H1 (cell line): ENCODE measurements around the gene SRSF6. TPM values are rescaled to one million over a fixed set of nuclear protein-coding genes. Genes with fewer than 3 reads are reported as not detected.

Experiments used
- CTCF ChIA-PET: fragments of 300-600 bp; sonication (Branson Sonifier 250); formaldehyde crosslinking; loops from one replicate; lab custom pipeline; 2021; ENCODE audit not compliant: partially characterized antibody; lab: Charles Lee
- POLR2A ChIA-PET: fragments of 300-600 bp; sonication (Branson Sonifier 250); formaldehyde crosslinking; loops from one replicate; lab custom pipeline; 2021; ENCODE audit warnings: inconsistent platforms; ENCODE audit not compliant: partially characterized antibody; lab: Charles Lee
- DNase-seq, 2 experiments: peaks; one replicate each; pipeline versions ENCODE4 v3.0.0 to v3.0.0-alpha.2; 2010 to 2022; ENCODE audit warnings: low spot score in 2 of 2, low read depth in 1 of 2, mixed read lengths in 1 of 2
- FAIRE-seq: peaks from 2 replicates; lab custom pipeline; 2011; peaks lifted over from hg19 to GRCh38; lab: Jason Lieb, UNC
- H2AFZ ChIP-seq: 2 replicates; pipeline ENCODE4 v1.8.1; 2012; ENCODE audit warnings: low read length, inconsistent platforms
- H2AK5ac ChIP-seq: 2 replicates; pipeline ENCODE4 v1.6.1; 2013; ENCODE audit warnings: low read depth, low read length
- H2BK120ac ChIP-seq: replicated peaks from 2 replicates; pipeline ENCODE3; 2013; ENCODE audit warnings: low read depth, low read length, inconsistent platforms
- H2BK12ac ChIP-seq: 2 replicates; pipeline ENCODE4 v1.6.1; 2013; ENCODE audit warnings: low read depth, low read length
- H2BK15ac ChIP-seq: 2 replicates; pipeline ENCODE4 v1.6.1; 2013; ENCODE audit warnings: low read length
- H2BK20ac ChIP-seq: 2 replicates; pipeline ENCODE4 v1.6.1; 2013; ENCODE audit warnings: low read length
- H2BK5ac ChIP-seq: 2 replicates; pipeline ENCODE4 v1.6.1; 2013; ENCODE audit warnings: low read depth, low read length
- H3K14ac ChIP-seq: 2 replicates; pipeline ENCODE4 v1.6.1; 2013; ENCODE audit warnings: inconsistent platforms; ENCODE audit not compliant: insufficient read length
- H3K18ac ChIP-seq: 2 replicates; pipeline ENCODE4 v1.6.1; 2013; ENCODE audit warnings: low read length; ENCODE audit errors: extremely low read depth
- H3K23ac ChIP-seq: 2 replicates; pipeline ENCODE4 v1.6.1; 2013; ENCODE audit warnings: inconsistent platforms; ENCODE audit not compliant: insufficient read length
- H3K23me2 ChIP-seq: 2 replicates; pipeline ENCODE4 v1.6.1; 2013; ENCODE audit warnings: low read depth, low read length
- H3K27ac ChIP-seq: 2 replicates; pipeline ENCODE4 v1.6.1; 2011; ENCODE audit warnings: low read depth, low read length, inconsistent platforms
- H3K27me3 ChIP-seq, 4 experiments: replicated peaks in 1 of 4; 1 replicate in 1 of 4; 2 replicates in 3 of 4; pipeline versions ENCODE4 v1.6.1 to v1.8.1; 2011 to 2013; ENCODE audit warnings: low read length in 3 of 4, mild to moderate bottlenecking in 3 of 4, inconsistent platforms in 2 of 4, mixed read lengths in 2 of 4, moderate library complexity in 1 of 4; ENCODE audit not compliant: control insufficient read depth in 3 of 4, insufficient read depth in 3 of 4; ENCODE audit errors: extremely low read depth in 1 of 4
- H3K36me3 ChIP-seq, 4 experiments: 2 replicates each; pipeline versions ENCODE4 v1.6.1 to v1.8.1; 2011 to 2013; ENCODE audit warnings: mild to moderate bottlenecking in 4 of 4, low read length in 3 of 4, moderate library complexity in 2 of 4, control low read depth in 1 of 4, inconsistent platforms in 1 of 4; ENCODE audit not compliant: insufficient read depth in 4 of 4, control insufficient read depth in 2 of 4
- H3K4ac ChIP-seq: replicated peaks from 2 replicates; pipeline ENCODE3; 2013; ENCODE audit warnings: low read length, low read depth, mixed read lengths, inconsistent platforms; ENCODE audit not compliant: insufficient read length
- H3K4me1 ChIP-seq, 4 experiments: replicated peaks in 1 of 4; 1 replicate in 1 of 4; 2 replicates in 3 of 4; pipeline versions ENCODE4 v1.6.1 to v1.8.1; 2011 to 2013; ENCODE audit warnings: low read length in 3 of 4, inconsistent platforms in 2 of 4, mixed read lengths in 1 of 4; ENCODE audit not compliant: insufficient read depth in 4 of 4, control insufficient read depth in 3 of 4
- H3K4me2 ChIP-seq, 2 experiments: 2 replicates each; pipeline versions ENCODE4 v1.6.1 to v1.8.1; 2011 to 2013; ENCODE audit warnings: low read depth in 2 of 2, low read length in 2 of 2, control low read depth in 1 of 2, inconsistent platforms in 1 of 2, mild to moderate bottlenecking in 1 of 2; ENCODE audit not compliant: insufficient read depth in 1 of 2
- H3K4me3 ChIP-seq, 4 experiments: fragments of 200-600, 300-600 bp in 1 of 4; sonication (generic), shearing (Covaris generic), sonication (Bioruptor Twin) in 1 of 4; 2 replicates each; pipeline versions ENCODE4 v1.5.1 to v1.8.1; 2011 to 2016; ENCODE audit warnings: low read length in 4 of 4, low read depth in 3 of 4, control low read depth in 2 of 4, inconsistent platforms in 2 of 4, mild to moderate bottlenecking in 2 of 4, mixed read lengths in 1 of 4, moderate library complexity in 1 of 4; ENCODE audit not compliant: insufficient read depth in 2 of 4; ENCODE audit errors: extremely low read depth in 1 of 4
- H3K56ac ChIP-seq: replicated peaks from 2 replicates; pipeline ENCODE3; 2013; ENCODE audit warnings: low read depth, mild to moderate bottlenecking, mixed read lengths, low read length, inconsistent platforms; ENCODE audit not compliant: insufficient read length
- H3K79me1 ChIP-seq: 2 replicates; pipeline ENCODE4 v1.6.1; 2013; ENCODE audit warnings: low read depth, low read length, control low read depth
- H3K79me2 ChIP-seq, 2 experiments: 2 replicates each; pipeline versions ENCODE4 v1.6.1 to v1.8.1; 2012 to 2013; ENCODE audit warnings: low read length in 2 of 2, mild to moderate bottlenecking in 2 of 2, inconsistent platforms in 1 of 2; ENCODE audit not compliant: insufficient read depth in 2 of 2, control insufficient read depth in 1 of 2
- H3K9ac ChIP-seq, 4 experiments: replicated peaks in 1 of 4; 1 replicate in 1 of 4; 2 replicates in 3 of 4; pipeline versions ENCODE4 v1.6.1 to v1.8.1; 2011 to 2013; ENCODE audit warnings: low read depth in 3 of 4, low read length in 3 of 4, control low read depth in 2 of 4, mild to moderate bottlenecking in 2 of 4, moderate library complexity in 2 of 4, inconsistent platforms in 1 of 4; ENCODE audit errors: extremely low read depth in 1 of 4
- H3K9me3 ChIP-seq, 2 experiments: 2 replicates each; pipeline versions ENCODE4 v1.6.1 to v1.8.1; 2012 to 2013; ENCODE audit warnings: mild to moderate bottlenecking in 2 of 2, moderate library complexity in 2 of 2, control low read depth in 1 of 2, inconsistent platforms in 1 of 2, low read depth in 1 of 2, low read length in 1 of 2, mixed read lengths in 1 of 2; ENCODE audit not compliant: insufficient read depth in 2 of 2
- H4K20me1 ChIP-seq, 2 experiments: replicated peaks in 1 of 2; 2 replicates each; pipeline versions ENCODE3 to v1.8.1; 2011 to 2013; ENCODE audit warnings: inconsistent platforms in 2 of 2, low read length in 2 of 2, mild to moderate bottlenecking in 1 of 2; ENCODE audit not compliant: insufficient read depth in 2 of 2, control insufficient read depth in 1 of 2
- H4K5ac ChIP-seq: 2 replicates; pipeline ENCODE4 v1.6.1; 2013; ENCODE audit warnings: low read length, low read depth, mixed read lengths, inconsistent platforms; ENCODE audit not compliant: insufficient read length
- H4K8ac ChIP-seq: 2 replicates; pipeline ENCODE4 v1.8.0; 2013; ENCODE audit warnings: mild to moderate bottlenecking, moderate library complexity, low read length, inconsistent platforms; ENCODE audit not compliant: insufficient read depth; ENCODE audit errors: extremely low read depth
- H4K91ac ChIP-seq: replicated peaks from 2 replicates; pipeline ENCODE3; 2013; ENCODE audit warnings: low read length, mixed read lengths, inconsistent platforms; ENCODE audit not compliant: insufficient read length
- ASH2L ChIP-seq: fragments of 200-600, 300-600 bp; sonication (generic); IDR thresholded peaks from one replicate; pipeline ENCODE4 v1.7.1; 2017; ENCODE audit warnings: low read length
- CHD2 ChIP-seq: IDR thresholded peaks from 2 replicates; pipeline ENCODE4 v1.6.1; 2012; ENCODE audit warnings: low read length, improper control_type of control experiment
- EGR1 ChIP-seq: IDR thresholded peaks from 2 replicates; pipeline ENCODE4 v1.6.1; 2011; ENCODE audit warnings: low read depth, low read length, borderline replicate concordance
- JUND ChIP-seq: IDR thresholded peaks from 2 replicates; pipeline ENCODE4 v1.6.1; 2011; ENCODE audit warnings: mild to moderate bottlenecking, improper control_type of control experiment, low read length
- KDM4A ChIP-seq: IDR thresholded peaks from one replicate; pipeline ENCODE4 v1.7.1; 2012; ENCODE audit warnings: low read depth, mild to moderate bottlenecking, moderate library complexity, low read length, inconsistent platforms; ENCODE audit not compliant: severe bottlenecking
- KDM5A ChIP-seq: fragments of 200-600 bp; IDR thresholded peaks from 2 replicates; pipeline ENCODE4 v1.7.1; 2012; ENCODE audit warnings: mild to moderate bottlenecking, low read length, inconsistent platforms, mixed read lengths
- RAD21 ChIP-seq, 2 experiments: IDR thresholded peaks in 1 of 2; conservative IDR thresholded peaks in 1 of 2; 2 replicates each; pipeline ENCODE4 v1.6.1; 2011; ENCODE audit warnings: low read depth in 2 of 2, low read length in 2 of 2, improper control_type of control experiment in 1 of 2, inconsistent platforms in 1 of 2, mild to moderate bottlenecking in 1 of 2, moderate library complexity in 1 of 2
- RBBP5 ChIP-seq: IDR thresholded peaks from 2 replicates; pipeline ENCODE4 v1.7.1; 2012; ENCODE audit warnings: low read depth, mild to moderate bottlenecking, inconsistent platforms, low read length, moderate library complexity, borderline replicate concordance
- SAP30 ChIP-seq: fragments of 300-600 bp; sonication (generic); IDR thresholded peaks from 2 replicates; pipeline ENCODE4 v1.7.1; 2012; ENCODE audit warnings: low read length, moderate library complexity, mild to moderate bottlenecking, inconsistent platforms; ENCODE audit not compliant: insufficient read depth, insufficient replicate concordance
- SIN3A ChIP-seq, 2 experiments: IDR thresholded peaks in 1 of 2; conservative IDR thresholded peaks in 1 of 2; 2 replicates each; pipeline ENCODE4 v1.6.1; 2011 to 2012; ENCODE audit warnings: low read length in 2 of 2, improper control_type of control experiment in 1 of 2, low read depth in 1 of 2, mild to moderate bottlenecking in 1 of 2
- TAF1 ChIP-seq: IDR thresholded peaks from 2 replicates; pipeline ENCODE4 v1.6.1; 2011; ENCODE audit warnings: mild to moderate bottlenecking, low read depth, low read length
- TEAD4 ChIP-seq: IDR thresholded peaks from 2 replicates; pipeline ENCODE4 v1.6.1; 2012; ENCODE audit warnings: low read depth, low read length, inconsistent platforms, mixed read lengths
- WGBS, 2 experiments: shearing (Covaris generic) in 1 of 2; methylation state at CpG; one replicate each; pipeline versions ENCODE4 v1.1.6 to v1.1.7; 2013 to 2015; ENCODE audit warnings: low lambda C conversion rate in 2 of 2, mixed read lengths in 2 of 2, inconsistent platforms in 1 of 2, low coverage in 1 of 2, missing lambda C conversion rate in 1 of 2; ENCODE audit not compliant: insufficient replicate concordance in 2 of 2, insufficient coverage in 1 of 2, insufficient read length in 1 of 2; ENCODE audit errors: extremely low coverage in 1 of 2, missing lambda C conversion rate in 1 of 2; 5-methylcytosine and 5-hydroxymethylcytosine counted together
- polyA plus RNA-seq, 7 experiments: library from polyadenylated mRNA; depleted of rRNA in 3 of 7; stranded (reverse) in 5 of 7; unstranded in 2 of 7; fragments of >200 nt in 5 of 7; fragments of 200-250 nt in 2 of 7; gene quantifications; 1 replicate in 5 of 7; 2 replicates in 1 of 7; 4 replicates in 1 of 7; pipeline versions ENCODE4 v1.2.1 to v1.2.3, GENCODE V29; 2011 to 2013; ENCODE audit warnings: missing spikeins in 2 of 7, mixed read lengths in 2 of 7
- total RNA-seq: library from RNA; stranded (reverse); fragmentation: NEBNext Ultra II Directional; extraction: Animal tissue kit (Norgen Biotek cat#: 25700); gene quantifications from 2 replicates; pipeline ENCODE4 v1.2.1, GENCODE V29; 2021
- TF ChIP-seq, protein P1 (sequence below): IDR thresholded peaks from 2 replicates; pipeline ENCODE4 v1.6.1; 2011; ENCODE audit warnings: low read depth, mild to moderate bottlenecking, low read length; ENCODE audit not compliant: insufficient read depth

The SRSF6 gene
- total and polyA plus RNA-seq, 2 of the 8 experiments (the other 6 are each of a cell fraction or from before 2014, with no cell fraction given) = 48.0 to 171 TPM

DNA sequence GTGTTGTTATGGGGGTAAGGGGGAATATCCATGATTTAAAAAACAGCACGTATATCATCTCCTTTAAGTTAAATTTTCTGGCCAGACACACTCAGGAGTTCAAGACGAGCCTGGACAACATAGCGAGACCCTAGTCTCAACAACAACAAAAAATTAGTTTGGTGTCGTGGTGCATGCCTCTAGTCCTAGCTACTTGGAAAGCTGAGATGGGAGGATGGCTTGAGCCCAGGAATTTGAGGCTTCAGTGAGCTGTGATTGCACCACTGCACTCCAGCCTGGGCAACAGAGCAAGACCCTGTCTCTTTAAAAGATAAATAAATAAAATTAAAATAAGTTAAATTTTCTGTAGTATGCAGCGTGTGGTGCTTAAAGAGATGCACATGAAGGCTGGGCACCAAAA, 31.5 kb upstream of the SRSF6 start:
- no peak overlapping the region for H3K4ac ChIP-seq
- POLR2A ChIA-PET = no interaction called here
- no peaks in the 10 kb centered on the region for H3K9me3 ChIP-seq
- no peak overlapping the region for H3K56ac ChIP-seq
- no peak overlapping the region for H3K23ac ChIP-seq
- FAIRE-seq = no peak
- TF ChIP-seq RAD21 (IDR thresholded peaks at IDR 0.05 in 1 of 2, conservative IDR thresholded peaks at IDR 0.05 in 1 of 2; ENCODE audit: low read depth in 2 of 2, low read length in 2 of 2) = no peak
- TF ChIP-seq CHD2 = no peak
- no peak for TF ChIP-seq TEAD4
- TF ChIP-seq SAP30 = no peak
- TF ChIP-seq, protein P1, sequence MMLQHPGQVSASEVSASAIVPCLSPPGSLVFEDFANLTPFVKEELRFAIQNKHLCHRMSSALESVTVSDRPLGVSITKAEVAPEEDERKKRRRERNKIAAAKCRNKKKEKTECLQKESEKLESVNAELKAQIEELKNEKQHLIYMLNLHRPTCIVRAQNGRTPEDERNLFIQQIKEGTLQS = no peak
- TF ChIP-seq SIN3A (conservative IDR thresholded peaks at IDR 0.05 in 1 of 2, IDR thresholded peaks at IDR 0.05 in 1 of 2; ENCODE audit: low read depth in 1 of 2, low read length in 2 of 2) = no peak
- TF ChIP-seq JUND = no peak
- no peak for TF ChIP-seq ASH2L
- TF ChIP-seq TAF1 = no peak
- TF ChIP-seq RBBP5 = no peak
- no peak for TF ChIP-seq KDM4A
- TF ChIP-seq EGR1 = no peak
- TF ChIP-seq KDM5A = no peak
- no peak overlapping the region for H3K27ac ChIP-seq
- no peak overlapping the region for H2BK120ac ChIP-seq
- no peaks in the 10 kb centered on the region for H3K79me2 ChIP-seq
- H4K5ac ChIP-seq = no peak overlapping the region
- peaks cover 3 to 12% (median 6%) of the 10 kb centered on the region in 4 experiments; a peak in 5 of 7 replicates for H3K4me1 ChIP-seq
- H3K9ac ChIP-seq = no peak overlapping the region
- H3K79me1 ChIP-seq = no peaks in the 10 kb centered on the region
- no peak overlapping the region for H2AK5ac ChIP-seq
- CTCF ChIA-PET = interaction anchor here (0.6 kb wide), 1 partner anchor 930 kb away, joined by 3 read pairs; no protein-coding TSS in a partner anchor
- no peaks in the 10 kb centered on the region for H3K36me3 ChIP-seq
- no peak overlapping the region for H3K4me3 ChIP-seq
- WGBS, 2 experiments = 80% methylated on average over 5 of the region's 5 CpGs; no CpG with 5 or more reads in 1 of the 2 experiments
- no peak overlapping the region for H4K8ac ChIP-seq
- H2AFZ ChIP-seq = no peak overlapping the region
- H3K4me2 ChIP-seq = no peak overlapping the region
- H3K18ac ChIP-seq = no peak overlapping the region
- H3K23me2 ChIP-seq = peaks cover 2% of the 10 kb centered on the region; the same call in 1 of the 2 replicates
- H4K20me1 ChIP-seq = no peaks in the 10 kb centered on the region
- DNase-seq = no peak
- H2BK15ac ChIP-seq = no peak overlapping the region
- H2BK5ac ChIP-seq = no peak overlapping the region
- no peak overlapping the region for H2BK12ac ChIP-seq
- no peaks in the 10 kb centered on the region for H3K27me3 ChIP-seq
- no peak overlapping the region for H4K91ac ChIP-seq
- H3K14ac ChIP-seq = no peak overlapping the region
- no peak overlapping the region for H2BK20ac ChIP-seq
